GM12878 (cell line): Measurements from ENCODE around the gene CD200R1. TPM values are rescaled to one million over a fixed set of nuclear protein-coding genes. Genes with fewer than 3 reads are reported as not detected.
A peak's percentile ranks its signal among the peaks of the same experiment; 100 is the strongest.

Source experiments
- ATF2 ChIP-seq: IDR thresholded peaks from 2 replicates; pipeline ENCODE4 v1.6.1; 2012; ENCODE audit warnings: low read length, inconsistent platforms
- BRCA1 ChIP-seq: IDR thresholded peaks from 2 replicates; pipeline ENCODE4 v1.6.1; 2011; ENCODE audit warnings: low read depth, low read length, improper control_type of control experiment
- CBFB ChIP-seq: IDR thresholded peaks from 2 replicates; pipeline ENCODE4 v1.6.1; 2016; ENCODE audit warnings: antibody characterized with exemption, low read depth
- CREM ChIP-seq: IDR thresholded peaks from 2 replicates; pipeline ENCODE4 v1.6.1; 2014; ENCODE audit warnings: antibody characterized with exemption, low read depth
- CTCF ChIP-seq, 3 experiments: IDR thresholded peaks in 2 of 3; conservative IDR thresholded peaks in 1 of 3; 2 replicates each; pipeline ENCODE4 v1.5.1; 2011; ENCODE audit warnings: low read depth in 3 of 3, low read length in 3 of 3, mild to moderate bottlenecking in 3 of 3, control low read depth in 2 of 3, moderate library complexity in 2 of 3, inconsistent platforms in 1 of 3, mixed read lengths in 1 of 3; ENCODE audit not compliant: control insufficient read depth in 2 of 3, insufficient read depth in 1 of 3; ENCODE audit errors: extremely low read depth in 1 of 3
- HDGF ChIP-seq: fragments of 450-650 bp; IDR thresholded peaks from 2 replicates; pipeline ENCODE4 v1.6.1; 2016; ENCODE audit warnings: antibody characterized with exemption
- HSF1 ChIP-seq: fragments of 150-350 bp; IDR thresholded peaks from 2 replicates; pipeline ENCODE4 v1.6.1; 2014; ENCODE audit warnings: mild to moderate bottlenecking, low read depth, low read length
- KDM1A ChIP-seq: fragments of 200-600 bp; sonication (generic); IDR thresholded peaks from 2 replicates; pipeline ENCODE4 v1.6.1; 2016; ENCODE audit warnings: borderline replicate concordance
- MLLT1 ChIP-seq: fragments of 450-650 bp; IDR thresholded peaks from 2 replicates; pipeline ENCODE4 v1.6.1; 2016; ENCODE audit warnings: mild to moderate bottlenecking
- SKIL ChIP-seq: fragments of 450-650 bp; IDR thresholded peaks from 2 replicates; pipeline ENCODE4 v1.6.1; 2017; ENCODE audit warnings: mild to moderate bottlenecking, low read depth, inconsistent platforms; ENCODE audit not compliant: poor library complexity, severe bottlenecking
- SP1 ChIP-seq: IDR thresholded peaks from one replicate; pipeline ENCODE4 v1.6.1; 2011; ENCODE audit warnings: low read depth, low read length
- TBL1XR1 ChIP-seq: IDR thresholded peaks from 2 replicates; pipeline ENCODE4 v1.6.1; 2012; ENCODE audit warnings: low read depth, low read length, improper control_type of control experiment
- TCF3 ChIP-seq: IDR thresholded peaks from 2 replicates; pipeline ENCODE4 v1.6.1; 2012; ENCODE audit warnings: low read depth, mild to moderate bottlenecking, low read length, borderline replicate concordance; ENCODE audit not compliant: insufficient read depth
- WRNIP1 ChIP-seq: IDR thresholded peaks from 2 replicates; pipeline ENCODE4 v1.6.1; 2011; ENCODE audit warnings: low read depth, low read length, improper control_type of control experiment, borderline replicate concordance
- ZBTB40 ChIP-seq: fragments of 450-650 bp; IDR thresholded peaks from 2 replicates; pipeline ENCODE4 v1.6.1; 2016; ENCODE audit warnings: mild to moderate bottlenecking, moderate library complexity, borderline replicate concordance
- ZZZ3 ChIP-seq: IDR thresholded peaks from 2 replicates; pipeline ENCODE4 v1.6.1; 2011; ENCODE audit warnings: low read depth; ENCODE audit not compliant: control insufficient read depth, insufficient read length
- polyA plus RNA-seq, 11 experiments: library from polyadenylated mRNA; depleted of rRNA in 4 of 11; unstranded in 6 of 11; stranded (reverse) in 5 of 11; fragments of >200 nt; fragmentation: Nextera tagmentation in 4 of 11; fragmentation: Illumina TruSeq in 1 of 11; extraction: Ambion mirVana in 4 of 11; extraction: Trizol in 1 of 11; gene quantifications; 1 replicate in 1 of 11; 2 replicates in 10 of 11; pipeline versions ENCODE4 v1.2.1 to v1.2.3, GENCODE V29; 2011 to 2016; ENCODE audit warnings: inconsistent platforms in 2 of 11, missing spikeins in 2 of 11, low read depth in 1 of 11
- total RNA-seq, 4 experiments: library from RNA; depleted of rRNA in 3 of 4; stranded (reverse); fragments of >200 nt in 3 of 4; fragmentation: Illumina TruSeq in 1 of 4; extraction: Trizol in 1 of 4; gene quantifications; 2 replicates each; pipeline versions ENCODE4 v1.2.1 to v1.2.3, GENCODE V29; 2013 to 2021

CD200R1 gene
- total and polyA plus RNA-seq, 10 of the 15 experiments (the other 5 are each of a cell fraction or from before 2014, with no cell fraction given), result 0.15 to 1.1 (median 0.88) TPM

GRCh38 chr3:112973325-112974177 lies 1.4 kb downstream of the CD200R1 start (continued):
- TF ChIP-seq TCF3 (0 out of 2 replicates have a peak, but pooled peaks have one; percentile 29), ATF2 (peak; percentile 85), HSF1 (no peak), SKIL (peak; percentile 74), SP1 (no peak), BRCA1 (no peak), CREM (peak; percentile 66), HDGF (no peak), CTCF (IDR thresholded peaks at IDR 0.05 in 2 of 3, conservative IDR thresholded peaks at IDR 0.05 in 1 of 3; ENCODE audit: control insufficient read depth in 2 of 3, extremely low read depth in 1 of 3, insufficient read depth in 1 of 3, low read depth in 3 of 3, low read length in 3 of 3) (no peak), MLLT1 (no peak), KDM1A (no peak), ZZZ3 (no peak), CBFB (0 out of 2 replicates have a peak, but pooled peaks have one; percentile 6), TBL1XR1 (no peak), ZBTB40 (no peak), WRNIP1 (no peak)
